GM10248 (cell line): Measurements from ENCODE around the gene PKHD1.

ENCODE experiments used
- CTCF ChIA-PET: fragments of 300-600 bp; sonication (Branson Sonifier 250); formaldehyde crosslinking; extraction: SDS; loops from one replicate; lab custom pipeline; 2021; ENCODE audit warnings: antibody characterized with exemption; lab: Yijun Ruan, JAX
- POLR2A ChIA-PET: fragments of 350-650 bp; sonication (Branson Sonifier 250); formaldehyde crosslinking; extraction: SDS; loops from one replicate; lab custom pipeline; 2020; ENCODE audit warnings: antibody characterized with exemption; lab: Yijun Ruan, JAX
- DNase-seq: peaks from one replicate; pipeline ENCODE4 v3.0.0; 2012; ENCODE audit errors: extremely low spot score
- TF ChIP-seq, protein P1 (sequence below): IDR thresholded peaks from 2 replicates; pipeline ENCODE4 v1.5.1; 2012; ENCODE audit warnings: mild to moderate bottlenecking, low read depth; ENCODE audit errors: extremely low read depth, missing control alignments, control extremely low read depth

PKHD1 gene

DNA sequence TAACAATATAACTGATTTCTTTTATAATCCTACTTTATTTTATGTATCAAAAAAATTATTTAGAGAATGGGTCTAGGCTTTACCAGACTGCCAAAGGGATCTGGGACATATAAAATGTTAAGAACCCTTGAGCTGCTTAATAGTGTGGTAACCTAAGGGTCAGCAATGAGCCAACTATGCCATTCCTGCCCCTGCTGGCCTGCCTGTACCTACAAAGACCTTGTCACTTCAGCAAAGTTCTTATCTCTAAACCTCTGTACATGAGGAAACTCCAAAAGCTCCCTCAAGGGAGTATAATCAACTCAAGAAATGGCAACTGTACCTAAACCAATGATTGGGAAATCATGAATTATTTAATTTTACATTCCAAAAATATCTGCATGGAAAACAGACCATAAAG lies 266.9 kb downstream of the PKHD1 start:
- TF ChIP-seq, protein P1, sequence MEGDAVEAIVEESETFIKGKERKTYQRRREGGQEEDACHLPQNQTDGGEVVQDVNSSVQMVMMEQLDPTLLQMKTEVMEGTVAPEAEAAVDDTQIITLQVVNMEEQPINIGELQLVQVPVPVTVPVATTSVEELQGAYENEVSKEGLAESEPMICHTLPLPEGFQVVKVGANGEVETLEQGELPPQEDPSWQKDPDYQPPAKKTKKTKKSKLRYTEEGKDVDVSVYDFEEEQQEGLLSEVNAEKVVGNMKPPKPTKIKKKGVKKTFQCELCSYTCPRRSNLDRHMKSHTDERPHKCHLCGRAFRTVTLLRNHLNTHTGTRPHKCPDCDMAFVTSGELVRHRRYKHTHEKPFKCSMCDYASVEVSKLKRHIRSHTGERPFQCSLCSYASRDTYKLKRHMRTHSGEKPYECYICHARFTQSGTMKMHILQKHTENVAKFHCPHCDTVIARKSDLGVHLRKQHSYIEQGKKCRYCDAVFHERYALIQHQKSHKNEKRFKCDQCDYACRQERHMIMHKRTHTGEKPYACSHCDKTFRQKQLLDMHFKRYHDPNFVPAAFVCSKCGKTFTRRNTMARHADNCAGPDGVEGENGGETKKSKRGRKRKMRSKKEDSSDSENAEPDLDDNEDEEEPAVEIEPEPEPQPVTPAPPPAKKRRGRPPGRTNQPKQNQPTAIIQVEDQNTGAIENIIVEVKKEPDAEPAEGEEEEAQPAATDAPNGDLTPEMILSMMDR: no peak
- POLR2A ChIA-PET: no interaction called here
- no peak for DNase-seq
- CTCF ChIA-PET: no interaction called here

DNA sequence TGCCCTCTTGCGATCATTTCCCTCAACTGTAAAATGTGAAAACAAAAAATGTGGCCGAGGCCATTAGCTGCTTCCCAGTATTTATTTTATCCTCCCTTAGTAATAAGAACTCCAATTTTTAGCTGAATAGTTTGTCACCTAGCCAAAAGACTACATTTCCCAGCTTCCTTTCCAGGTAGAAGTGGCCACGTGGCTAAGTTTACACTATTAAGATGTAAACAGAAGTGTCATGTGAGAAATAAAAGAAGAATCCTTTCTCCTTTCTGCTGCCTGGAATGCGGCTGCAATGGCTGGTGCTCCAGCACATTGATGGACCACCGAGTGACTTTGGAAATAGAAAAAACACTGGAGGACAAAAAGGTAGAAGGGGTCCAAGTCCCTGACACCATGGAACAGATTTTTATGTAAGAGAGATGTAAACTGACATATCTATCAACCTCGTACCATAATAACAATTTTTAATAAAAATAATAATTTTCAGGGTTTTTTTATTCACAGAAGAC lies 268.8 kb downstream of the PKHD1 start:
- DNase-seq: no peak
- ChIA-PET POLR2A (no interaction called here), CTCF (interaction anchor here (1.6 kb wide), 1 partner anchor 10 kb away, joined by 5 read pairs; no protein-coding TSS in a partner anchor)
- TF ChIP-seq, protein P1: no peak

DNA sequence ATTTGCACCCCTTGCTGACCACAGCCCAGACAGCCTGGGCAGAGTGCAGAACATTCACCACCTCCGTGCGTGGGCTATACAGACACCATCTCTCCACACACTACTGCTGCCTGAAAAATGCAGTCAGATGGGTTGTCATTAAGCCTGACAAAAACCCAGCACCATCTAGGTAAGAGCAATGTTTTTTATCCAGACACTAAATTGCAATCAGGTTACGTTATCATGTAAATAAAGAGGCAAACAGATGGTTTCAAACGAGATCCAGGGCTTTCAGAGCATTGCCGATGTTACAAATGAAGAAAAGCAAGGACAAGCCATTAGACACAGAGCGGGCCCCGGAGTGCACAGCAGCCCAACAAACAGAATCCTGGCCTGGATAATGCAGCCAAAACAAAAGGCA lies 269.6 kb downstream of the PKHD1 start:
- TF ChIP-seq, protein P1: no peak
- DNase-seq: no peak
- CTCF ChIA-PET: no interaction called here
- POLR2A ChIA-PET: no interaction called here

DNA sequence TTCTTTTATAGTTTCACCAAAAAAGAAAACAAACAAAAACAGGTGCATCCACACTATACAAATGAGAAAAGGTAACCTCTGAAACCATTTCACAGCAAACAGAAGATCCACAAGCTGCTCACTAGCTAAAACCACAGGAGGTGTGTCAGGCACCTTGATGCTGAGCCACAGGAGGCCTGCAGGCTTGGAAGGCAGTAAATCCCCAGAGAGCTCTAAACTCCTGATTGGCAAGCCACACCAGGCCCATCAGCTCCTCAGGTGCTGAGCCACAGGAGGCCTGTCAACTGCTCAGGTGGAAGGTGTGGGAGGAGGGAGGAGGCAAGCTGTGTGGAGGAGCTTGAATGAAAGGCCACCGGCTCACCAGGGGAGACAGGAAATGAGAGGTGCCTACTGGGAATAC lies 273.0 kb downstream of the PKHD1 start:
- POLR2A ChIA-PET: no interaction called here
- TF ChIP-seq, protein P1: no peak
- DNase-seq: no peak
- CTCF ChIA-PET: interaction anchor here (1.7 to 2.9 kb wide), 2 partner anchors 11 to 20 kb away, joined by 5 to 9 read pairs; no protein-coding TSS in a partner anchor

DNA sequence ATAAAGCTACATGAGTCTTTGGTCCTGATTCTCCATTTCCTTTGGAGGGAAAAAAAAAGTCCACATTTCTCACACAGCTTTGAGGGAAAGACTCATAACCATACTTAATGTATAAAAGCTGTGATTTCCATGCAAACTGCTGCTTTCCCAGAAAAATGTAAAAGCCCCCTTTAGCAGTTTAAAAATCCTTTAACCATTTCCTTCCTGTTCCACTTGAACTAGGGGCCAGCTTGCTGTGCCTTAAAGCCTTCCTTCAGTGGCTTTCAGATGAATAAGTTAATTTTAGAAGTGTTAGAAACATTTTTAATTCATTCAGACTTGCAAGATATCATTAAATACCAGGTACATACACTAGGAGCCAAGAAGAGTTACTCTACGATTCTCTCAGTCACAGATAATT lies 273.5 kb downstream of the PKHD1 start:
- CTCF ChIA-PET: interaction anchor here (1.7 to 2.9 kb wide), 3 partner anchors 11 to 208 kb away, joined by 4 to 9 read pairs (median 5); no protein-coding TSS in a partner anchor

DNA sequence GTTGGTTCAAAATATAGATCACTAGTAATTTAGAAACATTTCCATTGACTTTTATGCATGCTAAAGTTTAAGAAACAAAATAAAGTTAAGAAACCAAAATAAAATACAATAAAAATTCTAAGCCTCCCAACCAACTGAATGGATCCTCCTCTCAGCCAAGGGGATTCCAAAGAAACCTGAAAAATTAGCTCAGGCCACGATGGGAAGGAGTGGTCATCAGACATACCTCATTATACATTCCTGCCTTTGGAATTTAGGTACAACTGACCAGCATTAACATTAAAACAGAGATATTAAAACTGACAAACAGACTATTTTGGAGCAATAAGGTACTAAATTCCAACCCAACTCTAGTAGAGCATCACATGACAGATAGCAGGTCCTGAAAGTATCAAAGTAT lies 275.2 kb downstream of the PKHD1 start:
- DNase-seq: no peak
- CTCF ChIA-PET: interaction anchor here (2.0 to 2.9 kb wide), 2 partner anchors 13 to 210 kb away, joined by 4 to 9 read pairs; no protein-coding TSS in a partner anchor
- POLR2A ChIA-PET: no interaction called here
- TF ChIP-seq, protein P1: no peak

More for the DNA sequence above, 273.5 kb downstream of the PKHD1 start:
- no peak for DNase-seq
- POLR2A ChIA-PET: no interaction called here
- TF ChIP-seq, protein P1: no peak
